KMS-11 (cell line): ENCODE measurements around the gene FAM228B.

Experiments used
- H2AFZ ChIP-seq: fragments of 200-600 bp; sonication (generic); 2 replicates; pipeline ENCODE4 v1.6.1; 2016; ENCODE audit warnings: antibody characterized with exemption, mixed run types, low read depth
- H3K27ac ChIP-seq: fragments of 200-600 bp; sonication (generic); 2 replicates; pipeline ENCODE4 v1.6.1; 2016; ENCODE audit warnings: mild to moderate bottlenecking, mixed run types
- H3K27me3 ChIP-seq: fragments of 200-600 bp; sonication (generic); 2 replicates; pipeline ENCODE4 v1.6.1; 2017; ENCODE audit warnings: mild to moderate bottlenecking, low read depth, mixed run types, moderate library complexity; ENCODE audit not compliant: insufficient read depth
- H3K36me3 ChIP-seq: fragments of 200-600 bp; sonication (generic); 2 replicates; pipeline ENCODE4 v1.6.1; 2017; ENCODE audit warnings: mild to moderate bottlenecking, mixed run types; ENCODE audit not compliant: insufficient read depth
- H3K4me1 ChIP-seq: fragments of 200-600 bp; sonication (generic); 2 replicates; pipeline ENCODE4 v1.6.1; 2016; ENCODE audit warnings: mild to moderate bottlenecking, low read depth, mixed run types; ENCODE audit not compliant: poor library complexity, severe bottlenecking
- H3K4me2 ChIP-seq: fragments of 200-600 bp; sonication (generic); 2 replicates; pipeline ENCODE4 v1.7.0; 2016; ENCODE audit warnings: mild to moderate bottlenecking, mixed run types
- H3K4me3 ChIP-seq: fragments of 200-600 bp; sonication (generic); IDR thresholded peaks from 2 replicates; pipeline ENCODE4 v1.6.1; 2017; ENCODE audit warnings: low read depth, low read length, mixed read lengths; ENCODE audit not compliant: insufficient read depth
- H3K79me2 ChIP-seq: fragments of 200-600 bp; sonication (generic); 2 replicates; pipeline ENCODE4 v1.6.1; 2016; ENCODE audit warnings: low read depth, mixed run types; ENCODE audit not compliant: insufficient read depth
- H3K9ac ChIP-seq: fragments of 200-600 bp; sonication (generic); 2 replicates; pipeline ENCODE4 v1.6.1; 2016; ENCODE audit warnings: mild to moderate bottlenecking, mixed run types
- H4K20me1 ChIP-seq: fragments of 200-600 bp; sonication (generic); 2 replicates; pipeline ENCODE4 v1.6.1; 2016; ENCODE audit warnings: mild to moderate bottlenecking, mixed run types; ENCODE audit not compliant: insufficient read depth
- CTCF ChIP-seq: fragments of 200-600 bp; sonication (generic); conservative IDR thresholded peaks from 2 replicates; pipeline ENCODE4 v1.6.1; 2017; ENCODE audit warnings: low read depth, mild to moderate bottlenecking, antibody characterized with exemption, low read length, moderate library complexity, mixed read lengths

The FAM228B gene

GRCh38 chr2:24123195-24123921 is at the start of gene FAM228B, which contains the start of gene PFN4:
Gene FAM228B (plus strand): TSS chr2:24123469. CDS start chr2:24124362, 893 bp downstream.
Gene PFN4 (minus strand): TSS chr2:24123334. CDS start chr2:24122535, 799 bp downstream.
- Histone ChIP-seq H2AFZ (peak within 1 kb of the TSS; percentile 85), H4K20me1 (no peaks in the 10 kb centered on the region), H3K4me3 (peak within 1 kb of the TSS; percentile 79), H3K79me2 (no peaks in the 10 kb centered on the region), H3K36me3 (no peaks in the 10 kb centered on the region), H3K9ac (peak within 1 kb of the TSS; percentile 68), H3K4me1 (peaks cover 20% of the 10 kb centered on the region), H3K27ac (peak within 1 kb of the TSS; percentile 70), H3K4me2 (peak within 1 kb of the TSS; percentile 86), H3K27me3 (no peaks in the 10 kb centered on the region)
- no peak for TF ChIP-seq CTCF

GRCh38 chr2:24073816-24074215 is 49.5 kb upstream of the FAM228B start:
- TF ChIP-seq CTCF = no peak
- no peak overlapping the region for H3K27ac ChIP-seq
- H3K27me3 ChIP-seq = no peaks in the 10 kb centered on the region

GRCh38 chr2:24075259-24075658 is 48.0 kb upstream of the FAM228B start:
- H3K36me3 ChIP-seq = peaks cover 3% of the 10 kb centered on the region; the same call in 1 of the 2 replicates
- H3K27ac ChIP-seq = no peak overlapping the region; the same call in 1 of the 2 replicates
- no peak overlapping the region for H2AFZ ChIP-seq
- no peaks in the 10 kb centered on the region for H3K27me3 ChIP-seq
- H4K20me1 ChIP-seq = no peaks in the 10 kb centered on the region
- H3K4me3 ChIP-seq = no peak overlapping the region
- H3K4me2 ChIP-seq = peak overlapping the region; percentile 89
- H3K9ac ChIP-seq = peak overlapping the region; percentile 47; the same call in 1 of the 2 replicates
- H3K79me2 ChIP-seq = peaks cover 31% of the 10 kb centered on the region; the same call in 1 of the 2 replicates
- TF ChIP-seq CTCF = no peak
- H3K4me1 ChIP-seq = peaks cover 18% of the 10 kb centered on the region

More at GRCh38 chr2:24073816-24074215, 49.5 kb upstream of the FAM228B start:
- Histone ChIP-seq H4K20me1 (no peaks in the 10 kb centered on the region), H3K4me3 (no peak overlapping the region), H2AFZ (no peak overlapping the region), H3K9ac (no peak overlapping the region), H3K79me2 (peaks cover 31% of the 10 kb centered on the region; the same call in 1 of the 2 replicates), H3K4me2 (no peak overlapping the region), H3K36me3 (peaks cover 3% of the 10 kb centered on the region; the same call in 1 of the 2 replicates), H3K4me1 (peaks cover 18% of the 10 kb centered on the region)

- peaks cover 18% of the 10 kb centered on the region for H3K4me1 ChIP-seq
- H3K4me2 ChIP-seq = peak within 1 kb of the TSS; percentile 89
- H3K27me3 ChIP-seq = no peaks in the 10 kb centered on the region
- no peak for TF ChIP-seq CTCF
- peak within 1 kb of the TSS; percentile 64 for H2AFZ ChIP-seq
- peaks cover 31% of the 10 kb centered on the region; the same call in 1 of the 2 replicates for H3K79me2 ChIP-seq
- H4K20me1 ChIP-seq = no peaks in the 10 kb centered on the region
- H3K36me3 ChIP-seq = peaks cover 3% of the 10 kb centered on the region; the same call in 1 of the 2 replicates
- peak within 1 kb of the TSS; percentile 31; the same call in 1 of the 2 replicates for H3K27ac ChIP-seq
- H3K4me3 ChIP-seq = peak within 1 kb of the TSS; percentile 73
- peak within 1 kb of the TSS; percentile 47; the same call in 1 of the 2 replicates for H3K9ac ChIP-seq
These were observed 47.1 kb upstream of the FAM228B start, which contains the start of gene SF3B6 for GRCh38 chr2:24075915-24076848. Gene SF3B6 (minus strand): TSS chr2:24076326. CDS start chr2:24076229, 97 bp downstream.
